PC-9 (cell line): ENCODE data around the gene CRYGB. TPM values are rescaled to one million over a fixed set of nuclear protein-coding genes. Genes with fewer than 3 reads are reported as not detected.

Source experiments
- BruUV-seq: library from RNA; stranded (reverse); fragments of 400-500 nt; replicated peaks from 2 replicates; lab custom pipeline; 2021; lab: Mats Ljungman, UMichigan
- CTCF ChIA-PET: fragments of 300-600 bp; sonication (Branson Sonifier 250); formaldehyde crosslinking; loops from one replicate; lab custom pipeline; 2022; ENCODE audit warnings: antibody characterized with exemption; lab: Charles Lee
- POLR2A ChIA-PET: fragments of 300-600 bp; sonication (Branson Sonifier 250); formaldehyde crosslinking; loops from one replicate; lab custom pipeline; 2022; ENCODE audit warnings: antibody characterized with exemption; ENCODE audit not compliant: unreplicated experiment; lab: Charles Lee
- DNase-seq, 2 experiments: peaks; one replicate each; pipeline versions ENCODE4 v3.0.0 to v3.0.0-alpha.2; 2015 to 2022; ENCODE audit warnings: mixed read lengths in 1 of 2
- H2AFZ ChIP-seq: fragments of 200-600 bp; sonication (generic); 2 replicates; pipeline ENCODE4 v1.8.1; 2017; ENCODE audit warnings: antibody characterized with exemption
- H3F3A ChIP-seq: fragments of 200-600 bp; sonication (generic); 2 replicates; pipeline ENCODE4 v1.8.1; 2017; ENCODE audit warnings: antibody characterized with exemption, mild to moderate bottlenecking, low read depth; ENCODE audit not compliant: insufficient read depth
- H3K27ac ChIP-seq: fragments of 200-600 bp; sonication (generic); 2 replicates; pipeline ENCODE4 v1.6.1; 2016; ENCODE audit warnings: mixed run types
- H3K27me3 ChIP-seq: fragments of 200-600 bp; sonication (generic); 2 replicates; pipeline ENCODE4 v1.6.1; 2016; ENCODE audit warnings: low read depth, mixed run types; ENCODE audit not compliant: insufficient read depth
- H3K36me3 ChIP-seq: fragments of 200-600 bp; sonication (generic); 2 replicates; pipeline ENCODE4 v1.6.1; 2016; ENCODE audit warnings: low read depth, mixed run types
- H3K4me1 ChIP-seq: fragments of 200-600 bp; sonication (generic); replicated peaks from 2 replicates; pipeline ENCODE4 v1.6.1; 2016; ENCODE audit warnings: mixed run types; ENCODE audit not compliant: insufficient read depth
- H3K4me2 ChIP-seq: fragments of 200-600 bp; sonication (generic); 2 replicates; pipeline ENCODE4 v1.6.1; 2017; ENCODE audit warnings: mixed run types
- H3K4me3 ChIP-seq: fragments of 200-600 bp; sonication (generic); 2 replicates; pipeline ENCODE4 v1.6.1; 2016; ENCODE audit warnings: mixed run types
- H3K79me2 ChIP-seq: fragments of 200-600 bp; sonication (generic); 2 replicates; pipeline ENCODE4 v1.6.1; 2017; ENCODE audit warnings: low read depth, mixed run types
- H3K9me2 ChIP-seq: fragments of 200-600 bp; sonication (generic); 2 replicates; pipeline ENCODE4 v1.8.1; 2017; ENCODE audit warnings: mild to moderate bottlenecking; ENCODE audit not compliant: insufficient read depth
- H3K9me3 ChIP-seq: fragments of 200-600 bp; sonication (generic); 2 replicates; pipeline ENCODE4 v1.8.1; 2016; ENCODE audit warnings: low read depth; ENCODE audit not compliant: insufficient read depth
- H4K20me1 ChIP-seq: fragments of 200-600 bp; sonication (generic); 2 replicates; pipeline ENCODE4 v1.8.1; 2017; ENCODE audit not compliant: insufficient read depth
- CTCF ChIP-seq: fragments of 200-600 bp; sonication (generic); conservative IDR thresholded peaks from 2 replicates; pipeline ENCODE4 v1.6.1; 2017; ENCODE audit warnings: mixed run types, antibody characterized with exemption, mild to moderate bottlenecking, moderate library complexity
- EZH2 ChIP-seq: fragments of 200-600 bp; sonication (generic); IDR thresholded peaks from 2 replicates; pipeline ENCODE4 v1.8.0; 2017; ENCODE audit warnings: antibody characterized with exemption, low read depth
- intact Hi-C: fragments of 100-400 bp; cut with micrococcal nuclease; formaldehyde crosslinking; loops from one replicate; pipeline ENCODE4 v1.10.0; 2022; ENCODE audit not compliant: unreplicated experiment
- total RNA-seq: library from RNA; stranded (reverse); gene quantifications from 2 replicates; pipeline ENCODE4 v1.2.3, GENCODE V29; 2021

The CRYGB gene
- total RNA-seq, 1 experiment from 2014 or later: not detected

- ChIA-PET POLR2A (no interaction called here), CTCF (no interaction called here)
These were observed 2.8 kb upstream of the CRYGB start for GRCh38 chr2:208148803-208149202.

GRCh38 chr2:208147759-208148158 is 1.8 kb upstream of the CRYGB start:
- Histone ChIP-seq H3K36me3 (no peaks in the 10 kb centered on the region), H3F3A (no peaks in the 10 kb centered on the region), H3K9me3 (no peaks in the 10 kb centered on the region), H4K20me1 (no peaks in the 10 kb centered on the region), H3K27me3 (no peaks in the 10 kb centered on the region), H3K4me1 (no peaks in the 10 kb centered on the region), H3K27ac (no peak overlapping the region), H2AFZ (no peak overlapping the region), H3K4me3 (no peak overlapping the region), H3K9me2 (no peaks in the 10 kb centered on the region), H3K4me2 (no peak overlapping the region), H3K79me2 (no peaks in the 10 kb centered on the region)
- POLR2A ChIA-PET: no interaction called here
- DNase-seq: no peak
- BruUV-seq: no TSS peak
- no peak for TF ChIP-seq CTCF
- TF ChIP-seq EZH2: no peak
- intact Hi-C loops: no loop called here
- CTCF ChIA-PET: interaction anchor here (0.6 kb wide), 1 partner anchor 134 kb away, joined by 3 read pairs; no protein-coding TSS in a partner anchor

More at GRCh38 chr2:208148803-208149202, 2.8 kb upstream of the CRYGB start:
- Histone ChIP-seq H3K4me2 (no peak overlapping the region), H3F3A (no peaks in the 10 kb centered on the region), H3K9me2 (no peaks in the 10 kb centered on the region), H4K20me1 (no peaks in the 10 kb centered on the region), H3K4me1 (no peaks in the 10 kb centered on the region), H3K79me2 (no peaks in the 10 kb centered on the region), H3K27me3 (no peaks in the 10 kb centered on the region), H3K4me3 (no peak overlapping the region), H3K9me3 (no peaks in the 10 kb centered on the region), H2AFZ (no peak overlapping the region), H3K36me3 (no peaks in the 10 kb centered on the region), H3K27ac (no peak overlapping the region)
- intact Hi-C loops: no loop called here
- BruUV-seq: no TSS peak
- no peak for DNase-seq
- TF ChIP-seq EZH2 (no peak), CTCF (no peak; the same call in 1 of the 2 replicates)

GRCh38 chr2:208147008-208147407 is 1.1 kb upstream of the CRYGB start:
- Histone ChIP-seq H3K9me3 (no peaks in the 10 kb centered on the region), H3F3A (no peaks in the 10 kb centered on the region), H2AFZ (no peak overlapping the region), H3K36me3 (no peaks in the 10 kb centered on the region), H3K27me3 (no peaks in the 10 kb centered on the region), H3K79me2 (no peaks in the 10 kb centered on the region), H3K27ac (no peak overlapping the region), H3K9me2 (no peaks in the 10 kb centered on the region), H3K4me3 (no peak overlapping the region), H4K20me1 (no peaks in the 10 kb centered on the region), H3K4me2 (no peak overlapping the region), H3K4me1 (no peaks in the 10 kb centered on the region)
- BruUV-seq: no TSS peak
- POLR2A ChIA-PET: no interaction called here
- CTCF ChIA-PET: no interaction called here
- TF ChIP-seq EZH2: no peak
- TF ChIP-seq CTCF: no peak
- DNase-seq: no peak
- intact Hi-C loops: no loop called here
